ENCODE measurements around the gene ARRDC3. TPM values are rescaled to one million over a fixed set of nuclear protein-coding genes. Genes with fewer than 3 reads are reported as not detected.

The ARRDC3 gene
- total and polyA plus RNA-seq, 2 of the 8 experiments (the other 6 are each of a cell fraction or from before 2014, with no cell fraction given), result 2.9 to 5.7 TPM

DNA sequence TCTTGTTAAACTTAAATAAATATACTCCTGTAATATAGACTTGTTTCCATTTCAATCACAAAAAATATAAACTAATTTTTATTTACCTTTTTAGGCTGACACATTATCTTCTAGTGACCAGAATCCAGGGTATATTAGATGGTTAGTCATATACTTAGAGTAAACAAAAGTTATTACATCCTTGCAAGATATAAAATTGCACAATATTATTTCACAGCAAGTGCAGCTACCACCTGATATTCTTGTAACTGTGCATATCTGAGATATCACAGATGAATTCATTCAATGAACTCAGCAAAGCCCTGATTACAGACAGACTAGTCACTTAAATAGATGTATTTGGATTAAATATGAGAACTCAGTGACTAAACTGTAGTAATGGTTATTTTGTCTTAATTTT, 25.6 kb upstream of the ARRDC3 start:
- Histone ChIP-seq H2BK15ac (ENCODE audit: low read length) (no peak overlapping the region), H3K4me3 (ENCODE audit: extremely low read depth in 1 of 4, insufficient read depth in 2 of 4, low read depth in 3 of 4, low read length in 4 of 4) (no peak overlapping the region), H3K23me2 (ENCODE audit: low read depth, low read length) (no peaks in the 10 kb centered on the region), H2BK12ac (ENCODE audit: low read depth, low read length) (no peak overlapping the region), H3K9ac (replicated peaks in 1 of 4; ENCODE audit: extremely low read depth in 1 of 4, low read depth in 3 of 4, low read length in 3 of 4) (no peak overlapping the region), H3K14ac (ENCODE audit: insufficient read length) (no peak overlapping the region), H3K27me3 (replicated peaks in 1 of 4; ENCODE audit: control insufficient read depth in 3 of 4, extremely low read depth in 1 of 4, insufficient read depth in 3 of 4, low read length in 3 of 4) (no peaks in the 10 kb centered on the region), H4K20me1 (replicated peaks in 1 of 2; ENCODE audit: control insufficient read depth in 1 of 2, insufficient read depth in 2 of 2, low read length in 2 of 2) (no peaks in the 10 kb centered on the region), H3K36me3 (ENCODE audit: control insufficient read depth in 2 of 4, insufficient read depth in 4 of 4, low read length in 3 of 4) (no peaks in the 10 kb centered on the region), H3K27ac (ENCODE audit: low read depth, low read length) (no peak overlapping the region), H3K79me2 (ENCODE audit: control insufficient read depth in 1 of 2, insufficient read depth in 2 of 2, low read length in 2 of 2) (no peaks in the 10 kb centered on the region), H3K4me2 (ENCODE audit: insufficient read depth in 1 of 2, low read depth in 2 of 2, low read length in 2 of 2) (no peak overlapping the region), H3K18ac (ENCODE audit: extremely low read depth, low read length) (no peak overlapping the region), H3K79me1 (ENCODE audit: low read depth, low read length) (no peaks in the 10 kb centered on the region), H3K9me3 (ENCODE audit: insufficient read depth in 2 of 2, low read depth in 1 of 2, low read length in 1 of 2) (no peaks in the 10 kb centered on the region), H3K4me1 (replicated peaks in 1 of 4; ENCODE audit: control insufficient read depth in 3 of 4, insufficient read depth in 4 of 4, low read length in 3 of 4) (no peaks in the 10 kb centered on the region), H3K23ac (ENCODE audit: insufficient read length) (no peak overlapping the region), H4K91ac (replicated peaks; ENCODE audit: insufficient read length, low read length) (no peak overlapping the region), H2AK5ac (ENCODE audit: low read depth, low read length) (no peak overlapping the region), H3K4ac (replicated peaks; ENCODE audit: insufficient read length, low read depth, low read length) (no peak overlapping the region), H3K56ac (replicated peaks; ENCODE audit: insufficient read length, low read depth, low read length) (no peak overlapping the region), H2AFZ (ENCODE audit: low read length) (no peak overlapping the region), H4K8ac (ENCODE audit: extremely low read depth, insufficient read depth, low read length) (no peak overlapping the region), H2BK5ac (ENCODE audit: low read depth, low read length) (no peak overlapping the region), H2BK20ac (ENCODE audit: low read length) (no peak overlapping the region), H2BK120ac (replicated peaks; ENCODE audit: low read depth, low read length) (no peak overlapping the region), H4K5ac (ENCODE audit: insufficient read length, low read depth, low read length) (no peak overlapping the region)
- TF ChIP-seq EZH2 (IDR thresholded peaks at IDR 0.05; ENCODE audit: low read depth, low read length, severe bottlenecking) (no peak), CTBP2 (IDR thresholded peaks at IDR 0.05; ENCODE audit: borderline replicate concordance, insufficient read depth, insufficient read length, low read length) (no peak), CTCF (IDR thresholded peaks at IDR 0.05; ENCODE audit: control extremely low read depth in 1 of 3, insufficient read depth in 1 of 3, low read depth in 1 of 3, low read length in 3 of 3) (no peak), KDM1A (IDR thresholded peaks at IDR 0.05; ENCODE audit: borderline replicate concordance, low read length) (no peak), CBX8 (IDR thresholded peaks at IDR 0.05; ENCODE audit: borderline replicate concordance, low read depth, low read length) (no peak), POU5F1 (IDR thresholded peaks at IDR 0.05; ENCODE audit: low read depth, low read length) (no peak), CHD1 (IDR thresholded peaks at IDR 0.05; ENCODE audit: low read depth, low read length) (no peak), SAP30 (IDR thresholded peaks at IDR 0.05; ENCODE audit: insufficient read depth, insufficient replicate concordance, low read length) (no peak), POLR2A (IDR thresholded peaks at IDR 0.05; ENCODE audit: control extremely low read depth in 1 of 2, low read depth in 2 of 2, low read length in 2 of 2) (no peak), ZNF274 (IDR thresholded peaks at IDR 0.05; ENCODE audit: borderline replicate concordance, extremely low read depth, low read length) (no peak), SRF (IDR thresholded peaks at IDR 0.05; ENCODE audit: low read depth, low read length) (no peak)
- ChIA-PET CTCF (ENCODE audit: partially characterized antibody) (interaction anchor here (1.6 to 2.7 kb wide), 4 partner anchors 9 to 543 kb away, joined by 3 to 15 read pairs (median 13); no protein-coding TSS in a partner anchor), POLR2A (ENCODE audit: partially characterized antibody) (interaction anchor here (0.9 to 1.0 kb wide), 2 partner anchors 26 to 28 kb away, joined by 3 read pairs; partner anchors contain the start of gene ARRDC3)
- no peak for FAIRE-seq
- DNase-seq (ENCODE audit: low read depth in 1 of 2, low spot score in 2 of 2), result no peak
